Hematopoietic multipotent progenitor cell treated with erythropoietin and hydrocortisone succinate and interleukin-3 and kit ligand, for 8 days (in vitro differentiated cells): ENCODE results near the gene SMIM24.

Experiments
- DNase-seq: peaks from one replicate; pipeline ENCODE4 v3.0.0-alpha.2; 2015

The SMIM24 gene

GRCh38 chr19:3496392-3497273 lies 16.3 kb upstream of the SMIM24 start:
- DNase-seq: no peak

GRCh38 chr19:3494559-3494958 lies 14.2 kb upstream of the SMIM24 start:
- no peak for DNase-seq

GRCh38 chr19:3494051-3494450 lies 13.7 kb upstream of the SMIM24 start:
- no peak for DNase-seq

GRCh38 chr19:3493651-3494050 lies 13.3 kb upstream of the SMIM24 start:
- no peak for DNase-seq

- DNase-seq: no peak
These were observed 12.6 kb upstream of the SMIM24 start for GRCh38 chr19:3492919-3493318.

- no peak for DNase-seq
These were observed 12.0 kb upstream of the SMIM24 start for GRCh38 chr19:3492131-3492839.

GRCh38 chr19:3491396-3492119 lies 11.2 kb upstream of the SMIM24 start:
- no peak for DNase-seq

GRCh38 chr19:3483226-3483628 lies 2.9 kb upstream of the SMIM24 start, which contains the start of gene SMIM44:
Gene SMIM44, minus strand, starts transcription at chr19:3483441. Its CDS starts 38 bp downstream, at chr19:3483403.
- no peak for DNase-seq

GRCh38 chr19:3482507-3483225 lies 2.3 kb upstream of the SMIM24 start:
- DNase-seq: no peak

GRCh38 chr19:3481241-3482090 lies 1.1 kb upstream of the SMIM24 start:
- DNase-seq: no peak

- DNase-seq: peak; percentile 32
These were observed 500 bp downstream of the SMIM24 start for GRCh38 chr19:3479834-3480215.

GRCh38 chr19:3479177-3479833 lies 1.0 kb downstream of the SMIM24 start:
- DNase-seq: peak; percentile 64

GRCh38 chr19:3478409-3479176 lies 1.7 kb downstream of the SMIM24 start:
- no peak for DNase-seq

- DNase-seq: no peak
These were observed 2.4 kb downstream of the SMIM24 start for GRCh38 chr19:3477951-3478350.

GRCh38 chr19:3477506-3477905 lies 2.8 kb downstream of the SMIM24 start:
- no peak for DNase-seq

GRCh38 chr19:3476830-3477229 lies 3.5 kb downstream of the SMIM24 start:
- DNase-seq: no peak

GRCh38 chr19:3475449-3475848 lies 4.9 kb downstream of the SMIM24 start:
- DNase-seq: no peak

- DNase-seq: no peak
These were observed 5.7 kb downstream of the SMIM24 start for GRCh38 chr19:3474614-3475013.

- DNase-seq: no peak
These were observed 6.3 kb downstream of the SMIM24 start for GRCh38 chr19:3474010-3474409.

- no peak for DNase-seq
These were observed 8.2 kb downstream of the SMIM24 start for GRCh38 chr19:3471954-3472655.
